Osteocyte (in vitro differentiated cells): ENCODE data around the gene POLG. TPM values are rescaled to one million over a fixed set of nuclear protein-coding genes. Genes with fewer than 3 reads are reported as not detected.

Experiments
- DNase-seq: peaks from one replicate; pipeline ENCODE4 v3.0.0; 2021; ENCODE audit warnings: mixed read lengths; ENCODE audit not compliant: unreplicated experiment; ENCODE audit errors: extremely low spot score
- H3K27ac Mint-ChIP-seq: one replicate; pipeline ENCODE4 v1.8.0; 2021; ENCODE audit warnings: mild to moderate bottlenecking, mixed read lengths; ENCODE audit not compliant: unreplicated experiment
- H3K27me3 Mint-ChIP-seq: one replicate; pipeline ENCODE4 v1.8.0; 2021; ENCODE audit warnings: mixed read lengths; ENCODE audit not compliant: unreplicated experiment
- H3K36me3 Mint-ChIP-seq: one replicate; pipeline ENCODE4 v1.8.0; 2021; ENCODE audit warnings: mixed read lengths; ENCODE audit not compliant: unreplicated experiment
- H3K4me1 Mint-ChIP-seq: one replicate; pipeline ENCODE4 v1.8.0; 2021; ENCODE audit warnings: mixed read lengths; ENCODE audit not compliant: unreplicated experiment
- H3K4me3 Mint-ChIP-seq: one replicate; pipeline ENCODE4 v1.8.0; 2021; ENCODE audit warnings: mild to moderate bottlenecking, moderate library complexity, mixed read lengths; ENCODE audit not compliant: unreplicated experiment
- H3K9me3 Mint-ChIP-seq: one replicate; pipeline ENCODE4 v1.8.0; 2021; ENCODE audit warnings: mixed read lengths; ENCODE audit not compliant: unreplicated experiment
- long read RNA-seq: library from polyadenylated mRNA; unstranded; transcript quantifications from one replicate; pipeline ENCODE4 v2.0.0, GENCODE V29; 2021
- total RNA-seq: library from RNA; stranded (reverse); gene quantifications from 2 replicates; pipeline ENCODE4 v1.2.1, GENCODE V29; 2021
- TF ChIP-seq, protein P1 (sequence below): fragments of 200-600 bp; sonication (generic); IDR thresholded peaks from 2 replicates; pipeline ENCODE4 v1.5.0; 2021; ENCODE audit warnings: antibody characterized with exemption, mild to moderate bottlenecking, moderate library complexity

Gene POLG
- 52.0 and 60.8 TPM in 2 replicates for total RNA-seq
- long read RNA-seq, full-length matches to known transcripts, result 1 of 22 reads
- long read RNA-seq, partial matches to known transcripts, result 17 of 22 reads
- long read RNA-seq, other reads (novel, unspliced or antisense), result 4 of 22 reads

DNA sequence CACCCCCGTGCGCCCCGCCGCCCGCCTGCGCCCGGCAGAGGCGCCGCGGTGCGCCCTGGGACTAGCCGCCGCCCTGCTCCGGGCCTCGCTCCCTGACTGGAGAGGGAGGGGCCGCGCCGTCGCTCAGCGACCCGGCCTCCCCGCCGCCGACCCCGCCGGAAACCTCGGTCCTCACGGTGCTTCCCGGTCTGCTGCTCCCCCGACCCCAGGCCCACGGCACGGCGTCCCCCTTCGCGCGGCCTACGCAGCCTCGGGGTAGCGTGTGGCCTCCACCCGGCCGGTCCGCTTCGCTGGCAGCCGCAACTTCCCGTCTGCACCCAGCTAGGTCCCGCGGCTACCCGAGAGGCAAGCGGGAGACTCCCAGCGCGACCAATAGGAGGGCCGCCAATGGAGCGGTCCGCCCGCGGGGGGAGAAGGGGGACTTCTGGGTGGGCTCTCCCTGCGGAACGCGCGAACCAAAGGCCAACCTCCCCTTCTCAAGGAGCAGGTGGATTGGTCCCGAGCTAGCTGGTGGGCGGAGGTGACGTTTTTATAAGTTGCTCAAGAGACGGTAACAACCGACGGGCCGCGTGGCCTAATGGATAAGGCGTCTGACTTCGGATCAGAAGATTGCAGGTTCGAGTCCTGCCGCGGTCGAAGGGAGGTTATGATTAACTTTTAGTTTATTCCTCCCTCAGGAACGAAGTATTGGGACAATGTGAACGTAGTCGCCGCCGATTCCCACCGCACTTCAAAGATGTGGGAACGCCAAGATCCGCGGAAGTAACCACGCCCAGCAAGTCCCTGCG, at the start of gene POLG:
Gene POLG, minus strand, starts transcription at position 315 of the 788 bp plus-strand sequence. CDS start 1,070 bp downstream, outside the sequence.
- Mint-ChIP-seq H3K9me3 (no peaks in the 10 kb centered on the region), H3K4me1 (peaks cover 39% of the 10 kb centered on the region), H3K27me3 (peaks cover 12% of the 10 kb centered on the region), H3K36me3 (peaks cover 16% of the 10 kb centered on the region), H3K4me3 (peak within 1 kb of the TSS; percentile 76), H3K27ac (peak within 1 kb of the TSS; percentile 79)
- TF ChIP-seq, protein P1, sequence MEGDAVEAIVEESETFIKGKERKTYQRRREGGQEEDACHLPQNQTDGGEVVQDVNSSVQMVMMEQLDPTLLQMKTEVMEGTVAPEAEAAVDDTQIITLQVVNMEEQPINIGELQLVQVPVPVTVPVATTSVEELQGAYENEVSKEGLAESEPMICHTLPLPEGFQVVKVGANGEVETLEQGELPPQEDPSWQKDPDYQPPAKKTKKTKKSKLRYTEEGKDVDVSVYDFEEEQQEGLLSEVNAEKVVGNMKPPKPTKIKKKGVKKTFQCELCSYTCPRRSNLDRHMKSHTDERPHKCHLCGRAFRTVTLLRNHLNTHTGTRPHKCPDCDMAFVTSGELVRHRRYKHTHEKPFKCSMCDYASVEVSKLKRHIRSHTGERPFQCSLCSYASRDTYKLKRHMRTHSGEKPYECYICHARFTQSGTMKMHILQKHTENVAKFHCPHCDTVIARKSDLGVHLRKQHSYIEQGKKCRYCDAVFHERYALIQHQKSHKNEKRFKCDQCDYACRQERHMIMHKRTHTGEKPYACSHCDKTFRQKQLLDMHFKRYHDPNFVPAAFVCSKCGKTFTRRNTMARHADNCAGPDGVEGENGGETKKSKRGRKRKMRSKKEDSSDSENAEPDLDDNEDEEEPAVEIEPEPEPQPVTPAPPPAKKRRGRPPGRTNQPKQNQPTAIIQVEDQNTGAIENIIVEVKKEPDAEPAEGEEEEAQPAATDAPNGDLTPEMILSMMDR, result no peak
- DNase-seq, result peak; percentile 100

DNA sequence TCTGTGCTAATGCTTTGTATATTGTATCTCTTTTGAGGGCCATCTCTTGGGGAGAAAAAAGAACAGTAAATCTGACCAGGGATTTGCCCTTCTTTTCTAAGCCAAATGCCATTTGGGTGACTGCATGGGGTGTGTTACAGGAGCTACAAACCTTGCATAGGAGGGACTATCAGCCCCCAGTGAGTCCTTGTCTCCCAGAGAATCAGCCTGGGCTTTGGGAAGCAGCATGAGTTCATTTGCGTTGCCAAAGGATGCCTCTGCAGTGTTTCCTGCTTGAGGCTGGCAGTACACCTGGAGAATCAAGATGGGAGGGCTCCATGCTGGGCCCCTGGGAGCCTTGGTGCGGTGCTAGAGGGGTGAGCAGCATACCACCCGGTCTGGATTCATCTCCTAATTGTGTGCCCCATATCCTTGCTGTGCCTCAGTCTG, 49.6 kb upstream of the POLG start:
- H3K9me3 Mint-ChIP-seq, result no peaks in the 10 kb centered on the region
- peaks cover 8% of the 10 kb centered on the region for H3K4me1 Mint-ChIP-seq
- TF ChIP-seq, protein P1, result no peak
- no peak overlapping the region for H3K27ac Mint-ChIP-seq
- no peak overlapping the region for H3K4me3 Mint-ChIP-seq
- H3K27me3 Mint-ChIP-seq, result peaks cover 59% of the 10 kb centered on the region
- no peaks in the 10 kb centered on the region for H3K36me3 Mint-ChIP-seq
- DNase-seq, result no peak

DNA sequence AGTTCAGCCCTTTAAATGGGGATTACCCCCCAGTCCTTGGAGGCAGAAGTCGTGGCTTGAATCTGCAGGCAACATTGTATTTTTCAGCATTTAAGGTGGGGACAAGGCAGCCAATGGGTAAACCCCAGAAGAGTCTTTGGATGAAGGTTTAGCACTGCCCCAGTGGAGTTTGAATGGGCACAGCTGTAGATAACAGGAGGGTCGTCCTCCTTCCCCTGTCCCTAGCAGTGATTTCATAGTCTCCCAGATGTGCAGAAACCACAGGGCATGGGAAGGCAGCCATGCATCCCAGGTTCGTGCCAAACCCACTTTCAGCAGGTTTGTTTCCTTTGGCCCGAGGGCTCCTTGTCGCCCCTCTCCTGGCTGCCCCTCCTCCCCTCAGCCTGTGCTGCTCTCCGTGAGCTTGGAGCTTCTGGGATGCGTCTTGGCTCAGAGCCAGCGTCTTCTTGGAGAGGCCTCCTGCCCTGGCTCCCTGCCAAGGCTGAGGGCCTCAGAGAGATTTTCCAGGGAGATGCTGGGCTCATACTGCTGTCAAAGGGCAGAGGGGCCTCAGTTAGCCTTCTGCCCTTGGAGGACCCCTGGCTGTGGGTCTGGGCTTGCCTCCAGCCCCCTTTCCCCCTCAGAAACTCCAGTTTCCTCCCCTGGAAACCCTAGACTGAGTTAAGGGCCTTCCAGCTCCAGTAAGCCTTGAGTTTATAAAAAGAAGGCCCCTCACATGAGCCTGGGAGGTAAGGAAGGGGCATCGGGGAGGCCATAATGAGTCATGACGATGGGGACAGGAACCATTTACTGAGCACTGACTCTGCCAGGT, 48.9 kb upstream of the POLG start:
- TF ChIP-seq, protein P1, result no peak
- H3K4me3 Mint-ChIP-seq, result no peak overlapping the region
- peaks cover 8% of the 10 kb centered on the region for H3K4me1 Mint-ChIP-seq
- no peak overlapping the region for H3K27ac Mint-ChIP-seq
- no peaks in the 10 kb centered on the region for H3K36me3 Mint-ChIP-seq
- H3K27me3 Mint-ChIP-seq, result peaks cover 53% of the 10 kb centered on the region
- DNase-seq, result no peak
- no peaks in the 10 kb centered on the region for H3K9me3 Mint-ChIP-seq

DNA sequence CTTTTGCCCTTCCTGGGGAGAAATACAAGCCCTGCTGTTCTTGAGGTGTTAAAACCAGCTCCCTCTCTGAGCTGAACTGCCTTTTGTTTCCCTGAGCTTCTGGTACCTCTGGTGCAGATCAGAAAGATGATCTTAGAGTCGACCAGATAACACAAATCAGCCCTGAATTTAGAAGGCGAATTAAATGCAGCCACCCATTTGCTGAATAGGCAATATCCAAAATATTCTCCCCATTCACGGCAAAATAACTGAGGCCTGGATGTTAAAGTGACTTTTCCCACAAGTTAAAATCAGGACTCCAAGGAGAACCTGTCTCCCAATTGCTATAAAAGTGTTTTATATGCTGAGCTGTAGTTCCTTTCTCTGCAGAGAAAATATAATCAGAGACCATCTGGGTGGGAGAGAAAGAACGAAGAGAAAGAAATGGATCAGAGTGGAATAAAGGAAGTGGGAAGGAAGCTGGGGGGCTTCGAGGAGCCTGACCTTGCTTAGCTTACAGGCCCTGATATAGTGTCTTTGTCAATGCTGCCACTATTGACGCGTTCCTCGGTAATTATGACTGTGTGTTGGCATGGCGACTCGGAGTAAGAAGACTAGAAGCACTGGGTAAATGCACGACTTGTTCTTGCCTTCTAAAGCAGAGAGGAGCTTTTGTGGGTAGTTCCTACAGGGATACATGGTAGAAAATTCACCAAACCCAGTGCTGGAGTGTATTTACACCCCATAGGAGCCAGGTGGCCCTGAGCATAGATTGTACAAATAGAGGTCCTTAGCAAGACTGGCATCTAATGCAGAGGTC, 47.5 kb upstream of the POLG start:
- DNase-seq, result no peak
- H3K36me3 Mint-ChIP-seq, result no peaks in the 10 kb centered on the region
- H3K27me3 Mint-ChIP-seq, result peaks cover 47% of the 10 kb centered on the region
- H3K4me1 Mint-ChIP-seq, result peaks cover 8% of the 10 kb centered on the region
- H3K4me3 Mint-ChIP-seq, result no peak overlapping the region
- no peaks in the 10 kb centered on the region for H3K9me3 Mint-ChIP-seq
- H3K27ac Mint-ChIP-seq, result no peak overlapping the region
- TF ChIP-seq, protein P1, result no peak
